ENCODE results near the gene HSCB.
"Not testable (repeated sequence)": the region's sequence is repeated elsewhere in the genome, so short reads cannot be mapped to it uniquely, and the experiment has no call there.

Gene HSCB

DNA sequence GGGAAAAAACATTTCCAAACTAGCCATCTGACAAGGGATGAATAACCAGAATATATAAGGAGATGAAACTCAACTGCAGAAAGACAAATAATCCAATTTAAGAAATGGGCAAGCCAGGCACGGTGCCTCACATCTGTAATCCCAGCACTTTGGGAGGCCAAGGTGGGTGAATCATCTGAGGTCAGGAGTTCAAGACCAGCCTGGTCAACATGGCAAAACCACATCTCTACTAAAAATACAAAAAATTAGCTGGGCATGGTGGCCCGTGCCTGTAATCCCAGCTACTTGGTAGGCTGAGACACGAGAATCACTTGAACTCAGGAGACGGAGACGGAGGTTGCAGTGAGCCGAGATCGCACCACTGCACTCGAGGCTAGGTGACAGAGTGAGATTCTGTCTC lies 3.0 kb upstream of the HSCB start:
- not testable (repeated sequence) for DNase-seq (ENCODE audit: low read depth)

- no peak for DNase-seq (ENCODE audit: low read depth)
Measured at GRCh38 chr22:28741200-28741784, 547 bp upstream of the HSCB start.

DNA sequence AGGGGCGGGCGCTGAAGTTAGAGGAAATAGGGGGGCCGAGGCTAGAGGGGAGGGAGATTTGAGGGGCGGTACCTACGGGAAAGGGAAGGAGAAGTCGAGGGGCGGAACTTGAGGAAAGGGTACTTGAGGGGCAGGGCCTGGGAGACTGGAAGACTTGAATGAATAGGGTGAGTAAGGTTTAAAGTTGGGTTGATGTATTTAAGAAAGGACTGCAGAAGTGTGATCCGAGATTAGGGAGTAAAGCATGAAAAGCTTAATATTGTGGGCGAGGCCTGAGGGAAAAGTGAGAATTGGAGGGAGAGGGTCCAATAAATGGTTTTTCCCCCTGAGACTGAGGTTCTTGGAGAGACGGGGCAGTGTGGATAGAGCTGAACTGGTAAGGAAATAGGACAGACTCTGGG lies 723 bp downstream of the HSCB start:
- no peak for DNase-seq (ENCODE audit: low read depth)

GRCh38 chr22:28743852-28744251 lies 2.0 kb downstream of the HSCB start:
- DNase-seq (ENCODE audit: low read depth): no peak

- DNase-seq (ENCODE audit: low read depth): peak; percentile 83
Measured at GRCh38 chr22:28750471-28750881, 8.6 kb downstream of the HSCB start.

- not testable (repeated sequence) for DNase-seq (ENCODE audit: low read depth)
Measured at GRCh38 chr22:28754512-28754911, 12.7 kb downstream of the HSCB start.

- no peak for DNase-seq (ENCODE audit: low read depth)
Measured at GRCh38 chr22:28759861-28760560, 18.2 kb downstream of the HSCB start.

- DNase-seq (ENCODE audit: low read depth): no peak
Measured at GRCh38 chr22:28761449-28761755, 19.6 kb downstream of the HSCB start.

- not testable (repeated sequence) for DNase-seq (ENCODE audit: low read depth)
Measured at GRCh38 chr22:28762000-28762399, 20.2 kb downstream of the HSCB start.

DNA sequence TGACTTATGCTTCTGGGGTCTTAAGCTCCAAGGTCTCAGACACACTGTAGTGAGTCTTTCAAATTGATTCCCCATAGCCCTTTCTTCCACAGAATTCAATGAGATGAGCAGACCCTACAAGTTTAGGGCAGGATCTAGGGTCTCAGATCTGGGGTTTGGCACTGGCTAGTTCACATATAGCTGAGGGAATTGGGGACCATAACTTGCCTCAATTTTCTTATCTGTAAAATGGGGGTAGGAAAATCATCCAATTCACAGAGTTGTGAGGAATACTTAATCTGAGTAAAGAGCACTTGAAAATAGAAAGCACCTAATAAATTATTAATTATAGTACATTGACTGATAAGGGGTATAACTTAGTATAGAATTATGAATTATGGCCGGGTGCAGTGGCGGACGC lies 24.8 kb downstream of the HSCB start:
- DNase-seq (ENCODE audit: low read depth): no peak

- DNase-seq (ENCODE audit: low read depth): no peak
Measured at GRCh38 chr22:28768701-28769393, 27.0 kb downstream of the HSCB start.

- no peak for DNase-seq (ENCODE audit: low read depth)
Measured at GRCh38 chr22:28769394-28770085, 27.7 kb downstream of the HSCB start.

DNA sequence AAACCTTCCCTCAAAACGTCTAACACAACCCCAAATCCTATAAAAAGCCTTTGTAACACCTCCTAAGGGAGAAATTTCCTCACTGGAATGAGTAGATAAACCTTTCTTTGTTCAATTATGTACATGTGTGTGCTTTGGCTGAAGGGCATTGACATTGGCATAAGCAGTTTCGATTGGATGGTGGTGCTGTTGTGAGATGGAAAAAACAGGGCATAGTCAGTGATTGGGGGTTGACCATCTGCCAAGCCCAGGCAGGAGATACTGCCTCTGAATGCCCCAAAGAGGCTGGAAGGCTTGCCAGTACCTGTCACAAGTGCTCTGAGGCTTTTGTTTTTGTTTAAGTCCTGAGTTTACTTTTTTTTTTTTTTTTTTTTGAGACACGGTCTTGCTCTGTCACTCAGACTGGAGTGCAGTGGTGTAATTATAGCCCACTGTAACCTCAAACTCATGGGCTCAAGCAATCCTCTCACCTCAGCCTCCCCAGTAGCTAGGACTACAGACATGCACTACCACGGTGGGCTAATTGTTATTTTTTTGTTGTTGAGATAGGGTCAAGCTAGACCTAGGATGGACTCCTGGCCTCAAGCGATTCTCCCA lies 29.5 kb downstream of the HSCB start:
- no peak for DNase-seq (ENCODE audit: low read depth)

DNA sequence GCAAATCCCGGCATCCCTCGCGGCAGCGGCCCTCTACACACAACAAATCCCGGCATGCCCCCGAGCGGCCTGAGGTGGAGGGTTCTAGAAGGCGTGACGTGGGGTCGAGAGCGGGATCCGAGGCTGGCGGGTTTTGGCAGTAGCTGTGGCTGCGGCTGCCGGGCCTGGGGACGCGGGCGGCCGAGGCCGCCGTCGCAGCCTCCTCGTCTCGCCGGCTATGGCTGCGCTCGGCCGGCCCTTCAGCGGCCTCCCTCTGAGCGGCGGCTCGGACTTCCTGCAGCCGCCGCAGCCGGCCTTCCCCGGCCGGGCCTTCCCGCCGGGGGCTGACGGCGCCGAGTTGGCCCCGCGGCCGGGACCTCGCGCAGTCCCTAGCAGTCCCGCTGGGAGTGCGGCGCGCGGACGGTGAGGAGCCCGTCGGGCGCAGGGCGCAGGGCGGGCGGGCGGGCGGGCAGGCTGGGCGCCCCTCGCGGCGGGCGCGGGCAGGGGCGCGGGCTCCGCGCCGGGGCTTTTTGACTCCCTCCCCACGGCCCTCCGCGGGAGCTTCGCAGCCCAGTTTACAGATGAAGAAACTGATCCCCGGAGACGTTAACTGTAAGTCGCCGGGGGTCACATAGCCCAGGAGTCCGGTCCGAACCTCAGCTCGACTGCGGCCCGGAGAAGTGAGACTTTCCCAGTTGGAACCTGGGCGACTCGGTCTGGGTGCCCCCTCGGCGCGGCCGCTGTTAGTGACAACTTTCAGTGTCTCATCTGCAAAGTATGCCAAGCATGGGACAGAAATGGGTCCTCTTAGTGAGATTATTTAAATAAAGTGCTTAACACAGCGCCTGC lies 31.0 kb downstream of the HSCB start, which contains the start of gene CCDC117:
Gene CCDC117, plus strand, starts transcription at position 63 of the 828 bp plus-strand sequence. Its CDS starts 155 bp downstream, at position 218.
- DNase-seq (ENCODE audit: low read depth): peak; percentile 92

GRCh38 chr22:28773461-28773867 lies 31.6 kb downstream of the HSCB start:
- DNase-seq (ENCODE audit: low read depth): peak; percentile 9

GRCh38 chr22:28774378-28774777 lies 32.5 kb downstream of the HSCB start:
- DNase-seq (ENCODE audit: low read depth): no peak

DNA sequence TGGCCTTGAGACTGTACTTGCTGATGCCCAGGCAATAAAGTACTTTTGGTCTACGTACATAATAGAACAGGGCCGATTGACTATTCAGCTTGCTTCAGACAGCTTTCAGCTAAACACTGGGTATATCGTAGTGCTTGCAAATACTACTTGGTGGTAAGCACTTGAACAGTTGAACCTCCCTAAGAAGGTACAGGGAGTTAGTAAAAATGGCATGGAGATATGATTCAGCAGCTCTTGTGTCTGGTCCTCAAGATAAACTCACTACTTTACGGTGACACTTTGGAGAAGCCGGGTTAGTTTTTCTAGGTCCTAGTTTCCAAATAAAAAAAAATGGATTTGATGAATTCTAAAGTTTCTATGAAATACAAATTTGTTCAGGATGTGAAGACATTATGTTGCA lies 38.0 kb downstream of the HSCB start:
- DNase-seq (ENCODE audit: low read depth): no peak

GRCh38 chr22:28780296-28780695 lies 38.5 kb downstream of the HSCB start:
- no peak for DNase-seq (ENCODE audit: low read depth)

DNA sequence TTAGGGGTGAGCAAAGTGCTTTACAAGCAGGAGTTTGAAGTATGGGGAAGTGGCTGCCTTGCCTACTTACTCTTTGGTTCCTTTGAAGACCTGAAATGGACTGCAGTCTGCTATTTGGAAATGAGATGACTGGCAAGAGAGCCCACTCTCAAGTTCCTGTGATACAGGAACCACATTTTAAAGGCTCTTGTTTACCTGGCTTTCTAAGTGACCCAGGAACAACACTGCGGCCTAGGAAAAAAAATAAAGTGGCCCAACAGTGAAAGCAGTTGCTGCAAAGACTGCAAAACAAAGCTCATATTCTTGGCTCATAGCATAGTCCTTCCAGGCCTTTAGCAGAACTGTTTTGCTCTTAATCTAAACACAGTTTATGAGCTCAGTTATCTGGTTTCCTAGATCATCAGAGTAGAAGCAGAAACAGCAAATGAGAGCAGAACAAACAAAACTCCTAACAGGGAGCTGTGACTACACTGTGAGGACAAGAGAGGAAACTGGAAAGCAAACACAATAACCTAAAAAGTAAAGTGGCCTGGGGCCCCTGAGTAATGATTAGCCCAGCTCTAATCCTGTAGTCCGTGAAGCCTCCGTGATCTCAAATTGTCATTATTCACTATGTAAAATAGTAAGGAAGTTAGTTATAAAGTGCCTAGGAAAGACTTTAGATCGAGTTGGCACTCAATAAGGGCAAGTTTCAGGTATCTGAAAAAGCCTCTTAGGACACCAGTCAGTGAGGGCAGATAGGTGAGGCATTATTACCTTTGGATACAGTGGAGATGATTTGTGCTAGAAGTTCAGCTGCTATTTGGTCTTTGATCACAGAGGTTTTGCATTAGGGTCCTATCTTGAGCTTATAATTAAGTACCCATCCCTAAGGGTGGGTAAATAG lies 42.2 kb downstream of the HSCB start:
- DNase-seq (ENCODE audit: low read depth): no peak

GRCh38 chr22:28788601-28789000 lies 46.8 kb downstream of the HSCB start:
- no peak for DNase-seq (ENCODE audit: low read depth)
